A673 (cell line): Measurements from ENCODE around the gene WDHD1.
"Not testable (repeated sequence)": the region's sequence is repeated elsewhere in the genome, so short reads cannot be mapped to it uniquely, and the experiment has no call there.

ENCODE experiments used
- CTCF ChIP-seq: fragments of 300-800, 200-600 bp; sonication (generic); conservative IDR thresholded peaks from 2 replicates; pipeline ENCODE4 v1.5.1; 2017; ENCODE audit warnings: low read depth, mild to moderate bottlenecking, antibody characterized with exemption, low read length, moderate library complexity, mixed read lengths
- EZH2 ChIP-seq: fragments of 200-600 bp; sonication (generic); IDR thresholded peaks from 2 replicates; pipeline ENCODE4 v1.6.1; 2017; ENCODE audit warnings: borderline replicate concordance, low read depth, mild to moderate bottlenecking, mixed read lengths, antibody characterized with exemption, low read length; ENCODE audit not compliant: poor library complexity, severe bottlenecking

- TF ChIP-seq CTCF, EZH2: not testable (repeated sequence)
Measured at GRCh38 chr14:55037995-55038394, 11.1 kb upstream of the WDHD1 start.
